ENCODE results near the gene AURKA.
"Not testable (repeated sequence)": the region's sequence is repeated elsewhere in the genome, so short reads cannot be mapped to it uniquely, and the experiment has no call there.

Gene AURKA

DNA sequence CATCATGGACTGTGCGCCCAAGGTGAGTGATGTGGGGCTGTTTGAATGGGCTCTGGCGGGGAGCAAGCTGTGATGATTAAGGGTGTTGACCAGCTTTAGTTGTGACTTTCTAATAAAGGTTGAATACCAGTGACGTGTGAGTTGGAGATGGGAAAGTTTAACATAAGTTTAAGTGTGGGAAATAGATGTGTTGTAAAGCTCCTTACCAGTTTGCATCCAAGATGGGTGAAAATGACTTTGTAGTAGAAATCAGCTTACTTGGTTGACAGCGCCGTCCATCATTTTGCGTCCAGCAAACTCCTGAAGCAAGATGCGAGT, 20.4 kb upstream of the AURKA start:
- no peaks in the 10 kb centered on the region for H3K27me3 ChIP-seq (ENCODE audit: control insufficient read depth in 5 of 5, insufficient read depth in 4 of 5, low read length in 5 of 5)
- peaks cover 10 to 32% (median 22%) of the 10 kb centered on the region in 5 donors for H3K4me1 ChIP-seq (ENCODE audit: control insufficient read depth in 5 of 5, insufficient read depth in 5 of 5, low read length in 5 of 5)
- peak overlapping the region; percentile 27 to 64 (median 59) for H3K4me3 ChIP-seq (ENCODE audit: low read depth in 1 of 5, low read length in 5 of 5)
- H3K36me3 ChIP-seq (ENCODE audit: control insufficient read depth in 5 of 5, insufficient read depth in 5 of 5, low read length in 5 of 5) = peaks cover 3 to 6% (median 5%) of the 10 kb centered on the region in 5 donors
- peak overlapping the region; percentile 73 for H3K27ac ChIP-seq (ENCODE audit: low read depth, low read length)
- H3K9ac ChIP-seq (ENCODE audit: low read length in 5 of 5) = peak overlapping the region in 3 of 5 donors; percentile 8 to 59 (median 56)
- H3K9me3 ChIP-seq (ENCODE audit: control insufficient read depth in 5 of 5, low read length in 5 of 5) = no peaks in the 10 kb centered on the region

DNA sequence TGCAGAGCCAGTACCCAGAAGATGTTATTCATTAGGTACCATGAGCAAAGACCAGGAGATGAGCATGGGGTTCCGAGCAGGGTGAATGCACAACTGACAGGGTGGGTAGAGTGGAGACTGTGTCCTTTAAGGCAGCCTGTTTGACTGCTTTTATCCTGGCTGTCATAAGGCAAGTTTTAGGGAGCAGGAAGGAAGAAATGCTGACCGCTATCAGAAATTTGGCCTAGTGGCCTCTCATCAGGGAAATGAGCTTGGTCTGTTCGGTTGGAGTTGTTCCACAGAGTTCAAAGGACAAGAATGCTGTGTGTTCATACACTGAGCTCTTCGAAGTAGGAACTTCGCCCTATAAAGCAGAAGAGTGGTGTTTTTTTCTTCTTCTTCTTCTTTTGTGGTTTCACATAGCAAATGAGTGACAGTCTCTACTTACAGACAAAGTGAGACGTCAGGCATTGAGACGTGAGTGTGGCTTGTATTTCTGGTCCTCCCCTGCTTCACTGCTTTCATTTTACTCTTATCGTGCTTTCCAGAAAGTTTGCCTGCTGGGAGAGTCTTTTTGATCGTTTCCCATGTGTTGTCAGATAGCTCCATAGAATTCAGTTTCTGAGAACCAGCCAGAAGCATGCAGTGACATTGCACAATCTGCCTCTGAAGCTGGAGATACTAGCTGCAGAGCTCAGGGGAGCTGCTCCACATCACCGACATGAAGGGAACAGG, 19.9 kb upstream of the AURKA start, which contains the start of gene CASS4:
TSS of gene CASS4 (plus strand) at position 502 of the 714 bp plus-strand sequence. CDS start at position 701, 199 bp downstream.
- peak within 1 kb of the TSS; percentile 73 for H3K27ac ChIP-seq (ENCODE audit: low read depth, low read length)
- no peaks in the 10 kb centered on the region for H3K27me3 ChIP-seq (ENCODE audit: control insufficient read depth in 5 of 5, insufficient read depth in 4 of 5, low read length in 5 of 5)
- H3K4me3 ChIP-seq (ENCODE audit: low read depth in 1 of 5, low read length in 5 of 5) = peak within 1 kb of the TSS; percentile 27 to 64 (median 59)
- H3K9ac ChIP-seq (ENCODE audit: low read length in 5 of 5) = peak within 1 kb of the TSS in 4 of 5 donors; percentile 8 to 60 (median 58)
- no peaks in the 10 kb centered on the region for H3K9me3 ChIP-seq (ENCODE audit: control insufficient read depth in 5 of 5, low read length in 5 of 5)
- H3K36me3 ChIP-seq (ENCODE audit: control insufficient read depth in 5 of 5, insufficient read depth in 5 of 5, low read length in 5 of 5) = peaks cover 5 to 12% (median 10%) of the 10 kb centered on the region in 5 donors
- H3K4me1 ChIP-seq (ENCODE audit: control insufficient read depth in 5 of 5, insufficient read depth in 5 of 5, low read length in 5 of 5) = peaks cover 10 to 32% (median 21%) of the 10 kb centered on the region in 5 donors

GRCh38 chr20:56411287-56411686, 19.3 kb upstream of the AURKA start:
- not testable (repeated sequence) for H3K9me3 ChIP-seq (ENCODE audit: control insufficient read depth in 5 of 5, low read length in 5 of 5); H3K27me3 ChIP-seq (ENCODE audit: control insufficient read depth in 5 of 5, insufficient read depth in 4 of 5, low read length in 5 of 5)
- Histone ChIP-seq H3K9ac (ENCODE audit: low read length in 5 of 5) (peak overlapping the region in 1 of 5 donors; percentile 59), H3K4me3 (ENCODE audit: low read depth in 1 of 5, low read length in 5 of 5) (peak overlapping the region in 2 of 5 donors; percentile 59 to 64), H3K36me3 (ENCODE audit: control insufficient read depth in 5 of 5, insufficient read depth in 5 of 5, low read length in 5 of 5) (peaks cover 7 to 18% (median 13%) of the 10 kb centered on the region in 5 donors), H3K27ac (ENCODE audit: low read depth, low read length) (peak overlapping the region; percentile 73), H3K4me1 (ENCODE audit: control insufficient read depth in 5 of 5, insufficient read depth in 5 of 5, low read length in 5 of 5) (peaks cover 10 to 32% (median 21%) of the 10 kb centered on the region in 5 donors)

DNA sequence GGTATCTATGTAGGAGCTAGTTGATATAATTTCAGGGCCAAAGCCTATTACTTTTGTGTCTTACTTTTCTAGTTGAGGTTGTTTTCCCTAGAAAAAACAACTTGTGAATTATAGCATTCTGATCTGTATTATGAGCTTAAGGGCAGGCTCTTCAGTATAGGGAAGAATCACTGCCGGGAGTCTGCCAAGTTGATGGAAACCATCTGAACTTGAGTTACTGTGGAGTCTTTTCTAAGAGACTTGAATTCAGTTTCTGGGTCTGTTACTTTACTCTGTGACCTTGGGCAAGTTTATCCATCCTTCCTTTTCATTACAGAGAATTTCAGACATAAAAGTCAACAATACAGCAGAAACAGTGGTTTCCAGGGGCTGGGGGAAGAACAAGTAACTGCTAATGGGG, 17.9 kb upstream of the AURKA start:
- Histone ChIP-seq H3K27ac (ENCODE audit: low read depth, low read length) (no peak overlapping the region), H3K4me3 (ENCODE audit: low read depth in 1 of 5, low read length in 5 of 5) (no peak overlapping the region), H3K27me3 (ENCODE audit: control insufficient read depth in 5 of 5, insufficient read depth in 4 of 5, low read length in 5 of 5) (no peaks in the 10 kb centered on the region), H3K9ac (ENCODE audit: low read length in 5 of 5) (no peak overlapping the region), H3K9me3 (ENCODE audit: control insufficient read depth in 5 of 5, low read length in 5 of 5) (no peaks in the 10 kb centered on the region), H3K36me3 (ENCODE audit: control insufficient read depth in 5 of 5, insufficient read depth in 5 of 5, low read length in 5 of 5) (peaks cover 15 to 28% (median 18%) of the 10 kb centered on the region in 5 donors), H3K4me1 (ENCODE audit: control insufficient read depth in 5 of 5, insufficient read depth in 5 of 5, low read length in 5 of 5) (peaks cover 10 to 32% (median 21%) of the 10 kb centered on the region in 5 donors)

GRCh38 chr20:56409521-56409920, 17.5 kb upstream of the AURKA start:
- H3K4me1 ChIP-seq (ENCODE audit: control insufficient read depth in 5 of 5, insufficient read depth in 5 of 5, low read length in 5 of 5) = peaks cover 10 to 32% (median 21%) of the 10 kb centered on the region in 5 donors
- H3K4me3 ChIP-seq (ENCODE audit: low read depth in 1 of 5, low read length in 5 of 5) = no peak overlapping the region
- no peaks in the 10 kb centered on the region for H3K9me3 ChIP-seq (ENCODE audit: control insufficient read depth in 5 of 5, low read length in 5 of 5)
- H3K9ac ChIP-seq (ENCODE audit: low read length in 5 of 5) = no peak overlapping the region
- H3K27ac ChIP-seq (ENCODE audit: low read depth, low read length) = no peak overlapping the region
- peaks cover 15 to 31% (median 18%) of the 10 kb centered on the region in 5 donors for H3K36me3 ChIP-seq (ENCODE audit: control insufficient read depth in 5 of 5, insufficient read depth in 5 of 5, low read length in 5 of 5)
- no peaks in the 10 kb centered on the region for H3K27me3 ChIP-seq (ENCODE audit: control insufficient read depth in 5 of 5, insufficient read depth in 4 of 5, low read length in 5 of 5)

DNA sequence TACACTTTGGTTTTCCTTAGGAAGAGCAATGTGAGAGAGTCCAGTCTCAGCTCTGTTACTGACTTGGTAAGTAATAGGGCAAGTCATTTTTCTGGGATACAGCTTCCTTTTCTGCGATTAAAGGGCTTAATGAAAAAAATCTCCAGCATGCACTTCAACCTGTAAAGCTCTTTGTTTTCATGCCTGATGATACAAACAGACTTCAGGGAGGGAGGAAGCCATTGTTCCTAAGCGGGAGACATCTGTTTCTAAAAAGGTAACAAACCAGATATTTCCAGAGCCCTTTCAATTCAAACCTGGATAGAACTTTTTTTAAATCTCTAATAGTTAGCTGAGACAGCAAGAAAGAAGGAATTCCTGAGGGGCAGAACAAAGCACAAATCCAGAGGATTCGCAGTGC, 14.9 kb upstream of the AURKA start:
- no peaks in the 10 kb centered on the region for H3K27me3 ChIP-seq (ENCODE audit: control insufficient read depth in 5 of 5, insufficient read depth in 4 of 5, low read length in 5 of 5)
- H3K9me3 ChIP-seq (ENCODE audit: control insufficient read depth in 5 of 5, low read length in 5 of 5) = no peaks in the 10 kb centered on the region
- H3K36me3 ChIP-seq (ENCODE audit: control insufficient read depth in 5 of 5, insufficient read depth in 5 of 5, low read length in 5 of 5) = peaks cover 23 to 49% (median 34%) of the 10 kb centered on the region in 5 donors
- H3K4me1 ChIP-seq (ENCODE audit: control insufficient read depth in 5 of 5, insufficient read depth in 5 of 5, low read length in 5 of 5) = peaks cover 5 to 23% (median 11%) of the 10 kb centered on the region in 5 donors
- H3K27ac ChIP-seq (ENCODE audit: low read depth, low read length) = no peak overlapping the region
- H3K9ac ChIP-seq (ENCODE audit: low read length in 5 of 5) = no peak overlapping the region
- H3K4me3 ChIP-seq (ENCODE audit: low read depth in 1 of 5, low read length in 5 of 5) = no peak overlapping the region

GRCh38 chr20:56405356-56405755, 13.3 kb upstream of the AURKA start:
- H3K4me1 ChIP-seq (ENCODE audit: control insufficient read depth in 5 of 5, insufficient read depth in 5 of 5, low read length in 5 of 5) = peaks cover 0 to 12% (median 5%) of the 10 kb centered on the region in 5 donors
- not testable (repeated sequence) for H3K27me3 ChIP-seq (ENCODE audit: control insufficient read depth in 5 of 5, insufficient read depth in 4 of 5, low read length in 5 of 5); H3K9ac ChIP-seq (ENCODE audit: low read length in 5 of 5); H3K9me3 ChIP-seq (ENCODE audit: control insufficient read depth in 5 of 5, low read length in 5 of 5); H3K27ac ChIP-seq (ENCODE audit: low read depth, low read length); H3K4me3 ChIP-seq (ENCODE audit: low read depth in 1 of 5, low read length in 5 of 5)
- H3K36me3 ChIP-seq (ENCODE audit: control insufficient read depth in 5 of 5, insufficient read depth in 5 of 5, low read length in 5 of 5) = peaks cover 29 to 57% (median 41%) of the 10 kb centered on the region in 5 donors

GRCh38 chr20:56403465-56403864, 11.4 kb upstream of the AURKA start:
- H3K4me1 ChIP-seq (ENCODE audit: control insufficient read depth in 5 of 5, insufficient read depth in 5 of 5, low read length in 5 of 5) = peaks cover 0 to 7% (median 2%) of the 10 kb centered on the region in 5 donors
- no peak overlapping the region for H3K27ac ChIP-seq (ENCODE audit: low read depth, low read length)
- no peaks in the 10 kb centered on the region for H3K9me3 ChIP-seq (ENCODE audit: control insufficient read depth in 5 of 5, low read length in 5 of 5)
- no peak overlapping the region for H3K4me3 ChIP-seq (ENCODE audit: low read depth in 1 of 5, low read length in 5 of 5)
- H3K9ac ChIP-seq (ENCODE audit: low read length in 5 of 5) = no peak overlapping the region
- no peaks in the 10 kb centered on the region for H3K27me3 ChIP-seq (ENCODE audit: control insufficient read depth in 5 of 5, insufficient read depth in 4 of 5, low read length in 5 of 5)
- peaks cover 44 to 72% (median 52%) of the 10 kb centered on the region in 5 donors for H3K36me3 ChIP-seq (ENCODE audit: control insufficient read depth in 5 of 5, insufficient read depth in 5 of 5, low read length in 5 of 5)

DNA sequence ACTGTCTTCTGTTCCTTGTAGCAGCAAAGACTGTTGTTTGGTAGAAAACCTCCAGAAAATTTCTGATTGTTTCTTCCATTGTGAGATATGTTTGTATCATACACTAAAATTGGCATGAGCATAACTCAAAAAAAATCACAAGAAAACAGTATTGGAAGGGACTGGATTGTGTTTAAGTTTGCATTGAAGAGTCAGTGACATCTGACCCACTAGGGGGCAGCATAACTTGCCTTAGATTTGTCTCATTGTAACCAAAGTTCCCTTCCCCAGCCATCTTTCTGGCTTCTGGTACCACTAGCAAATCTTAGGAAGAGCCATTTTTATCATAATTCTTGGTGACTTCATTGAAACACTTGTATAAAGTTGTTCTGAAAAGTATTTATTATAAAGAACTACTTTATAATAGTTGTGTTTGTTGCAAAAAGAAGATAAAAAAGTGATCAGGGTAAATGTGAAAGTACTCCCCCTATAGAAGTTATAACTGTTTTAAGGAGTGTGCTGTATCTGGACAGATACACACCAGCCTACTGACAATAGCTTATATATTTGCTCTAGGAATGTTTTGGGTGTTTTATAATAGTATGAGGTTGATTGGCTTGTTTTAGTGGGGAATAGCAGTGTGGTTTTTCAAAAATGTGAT, 8.1 kb upstream of the AURKA start:
- Histone ChIP-seq H3K4me1 (ENCODE audit: control insufficient read depth in 5 of 5, insufficient read depth in 5 of 5, low read length in 5 of 5) (peaks cover 0 to 4% (median 0%) of the 10 kb centered on the region in 5 donors), H3K9ac (ENCODE audit: low read length in 5 of 5) (no peak overlapping the region), H3K36me3 (ENCODE audit: control insufficient read depth in 5 of 5, insufficient read depth in 5 of 5, low read length in 5 of 5) (peaks cover 52 to 78% (median 67%) of the 10 kb centered on the region in 5 donors)

GRCh38 chr20:56395166-56395565, 3.2 kb upstream of the AURKA start:
- Histone ChIP-seq H3K9ac (ENCODE audit: low read length in 5 of 5) (no peak overlapping the region), H3K27me3 (ENCODE audit: control insufficient read depth in 5 of 5, insufficient read depth in 4 of 5, low read length in 5 of 5) (no peaks in the 10 kb centered on the region), H3K9me3 (ENCODE audit: control insufficient read depth in 5 of 5, low read length in 5 of 5) (no peaks in the 10 kb centered on the region), H3K27ac (ENCODE audit: low read depth, low read length) (no peak overlapping the region), H3K4me3 (ENCODE audit: low read depth in 1 of 5, low read length in 5 of 5) (no peak overlapping the region), H3K36me3 (ENCODE audit: control insufficient read depth in 5 of 5, insufficient read depth in 5 of 5, low read length in 5 of 5) (peaks cover 41 to 50% (median 42%) of the 10 kb centered on the region in 5 donors), H3K4me1 (ENCODE audit: control insufficient read depth in 5 of 5, insufficient read depth in 5 of 5, low read length in 5 of 5) (peaks cover 7 to 28% (median 26%) of the 10 kb centered on the region in 5 donors)

More for the DNA sequence above, 8.1 kb upstream of the AURKA start:
- no peaks in the 10 kb centered on the region for H3K9me3 ChIP-seq (ENCODE audit: control insufficient read depth in 5 of 5, low read length in 5 of 5)
- H3K4me3 ChIP-seq (ENCODE audit: low read depth in 1 of 5, low read length in 5 of 5) = no peak overlapping the region
- H3K27ac ChIP-seq (ENCODE audit: low read depth, low read length) = no peak overlapping the region
- no peaks in the 10 kb centered on the region for H3K27me3 ChIP-seq (ENCODE audit: control insufficient read depth in 5 of 5, insufficient read depth in 4 of 5, low read length in 5 of 5)
